OCI-LY7 (cell line): ENCODE measurements around the gene DRC7. TPM values are rescaled to one million over a fixed set of nuclear protein-coding genes. Genes with fewer than 3 reads are reported as not detected.

Experiments
- BruUV-seq: library from RNA; stranded (reverse); fragments of 400-500 nt; replicated peaks from 2 replicates; lab custom pipeline; 2021; lab: Mats Ljungman, UMichigan
- CTCF ChIA-PET: fragments of 300-600 bp; sonication (Branson Sonifier 250); formaldehyde crosslinking; loops from one replicate; lab custom pipeline; 2022; ENCODE audit warnings: antibody characterized with exemption; ENCODE audit not compliant: unreplicated experiment; lab: Charles Lee
- POLR2A ChIA-PET: fragments of 300-600 bp; sonication (Branson Sonifier 250); formaldehyde crosslinking; loops from one replicate; lab custom pipeline; 2022; ENCODE audit warnings: antibody characterized with exemption; lab: Charles Lee
- DNase-seq: peaks from one replicate; pipeline ENCODE4 v3.0.0-alpha.2; 2015; ENCODE audit warnings: low spot score
- H2AFZ ChIP-seq: fragments of 200-600 bp; sonication (generic), shearing (Covaris generic); 2 replicates; pipeline ENCODE4 v1.6.1; 2014; ENCODE audit warnings: mild to moderate bottlenecking, antibody characterized with exemption, low read length, moderate library complexity
- H3K27ac ChIP-seq: fragments of 200-600 bp; sonication (generic); 2 replicates; pipeline ENCODE4 v1.5.1; 2014; ENCODE audit warnings: mixed run types, low read depth, mild to moderate bottlenecking, moderate library complexity, low read length, inconsistent platforms; ENCODE audit not compliant: poor library complexity, severe bottlenecking
- H3K36me3 ChIP-seq: fragments of 200-600 bp; sonication (generic); 2 replicates; pipeline ENCODE4 v1.6.1; 2014; ENCODE audit warnings: mild to moderate bottlenecking, antibody characterized with exemption, low read length, moderate library complexity, mixed read lengths; ENCODE audit not compliant: insufficient read depth
- H3K4me1 ChIP-seq: fragments of 200-600 bp; sonication (generic); 2 replicates; pipeline ENCODE4 v1.5.1; 2014; ENCODE audit warnings: mild to moderate bottlenecking, low read length; ENCODE audit not compliant: insufficient read depth, poor library complexity, severe bottlenecking
- H3K4me2 ChIP-seq: fragments of 200-600 bp; sonication (generic); 2 replicates; pipeline ENCODE4 v1.6.1; 2014; ENCODE audit warnings: mild to moderate bottlenecking, low read length
- H3K4me3 ChIP-seq: fragments of 200-600 bp; sonication (generic); 2 replicates; pipeline ENCODE4 v1.5.1; 2014; ENCODE audit warnings: mild to moderate bottlenecking, low read depth, low read length; ENCODE audit not compliant: poor library complexity, severe bottlenecking
- H3K79me2 ChIP-seq: fragments of 200-600 bp; sonication (generic); 2 replicates; pipeline ENCODE4 v1.6.1; 2016; ENCODE audit warnings: low read depth, mild to moderate bottlenecking, low read length, moderate library complexity, mixed read lengths; ENCODE audit not compliant: insufficient read depth
- H3K9me2 ChIP-seq: fragments of 200-600 bp; sonication (generic); 2 replicates; pipeline ENCODE4 v1.6.1; 2016; ENCODE audit warnings: mild to moderate bottlenecking, low read length, mixed read lengths; ENCODE audit not compliant: insufficient read depth
- H3K9me3 ChIP-seq: fragments of 200-600 bp; sonication (generic); 2 replicates; pipeline ENCODE4 v1.6.1; 2014; ENCODE audit warnings: mild to moderate bottlenecking, mixed run types, low read length, mixed read lengths
- H4K20me1 ChIP-seq: fragments of 200-600 bp; sonication (generic); 2 replicates; pipeline ENCODE4 v1.6.1; 2014; ENCODE audit warnings: mild to moderate bottlenecking, antibody characterized with exemption, low read length, moderate library complexity, mixed read lengths; ENCODE audit not compliant: insufficient read depth
- CTCF ChIP-seq: fragments of 200-600 bp; sonication (generic); conservative IDR thresholded peaks from 2 replicates; pipeline ENCODE4 v1.5.1; 2014; ENCODE audit warnings: mild to moderate bottlenecking, antibody characterized with exemption, low read length, moderate library complexity, mixed read lengths
- EZH2phosphoT487 ChIP-seq: fragments of 200-600 bp; sonication (generic); IDR thresholded peaks from 2 replicates; pipeline ENCODE4 v1.6.1; 2018; ENCODE audit warnings: low read depth, borderline replicate concordance, mild to moderate bottlenecking, mixed run types, antibody characterized with exemption, low read length, moderate library complexity, mixed read lengths
- intact Hi-C: fragments of 100-400 bp; cut with micrococcal nuclease; formaldehyde crosslinking; loops from one replicate; pipeline ENCODE4 v1.10.0; 2022; ENCODE audit not compliant: unreplicated experiment
- total RNA-seq, 2 experiments: library from RNA; depleted of rRNA in 1 of 2; stranded (reverse); fragments of >200 nt in 1 of 2; shearing (Covaris generic) in 1 of 2; gene quantifications; 2 replicates each; pipeline ENCODE4 v1.2.3, GENCODE V29; 2014 to 2022

The DRC7 gene
- total RNA-seq, 2 experiments from 2014 or later, result 0.44 to 0.46 TPM

GRCh38 chr16:57661510-57661909, 33.1 kb upstream of the DRC7 start:
- Histone ChIP-seq H3K79me2 (no peaks in the 10 kb centered on the region), H4K20me1 (no peaks in the 10 kb centered on the region), H3K4me2 (no peak overlapping the region), H3K4me1 (no peaks in the 10 kb centered on the region), H2AFZ (no peak overlapping the region), H3K9me2 (no peaks in the 10 kb centered on the region), H3K36me3 (no peaks in the 10 kb centered on the region), H3K4me3 (no peak overlapping the region), H3K27ac (no peak overlapping the region), H3K9me3 (no peaks in the 10 kb centered on the region)
- BruUV-seq, result no TSS peak
- no peak for DNase-seq
- no peak for TF ChIP-seq EZH2phosphoT487
- no peak for TF ChIP-seq CTCF
- ChIA-PET POLR2A (no interaction called here), CTCF (no interaction called here)
- intact Hi-C loops, result no loop called here

GRCh38 chr16:57661936-57662906, 32.4 kb upstream of the DRC7 start:
- BruUV-seq, result no TSS peak
- H3K9me3 ChIP-seq, result no peaks in the 10 kb centered on the region
- no peaks in the 10 kb centered on the region for H3K79me2 ChIP-seq
- no peaks in the 10 kb centered on the region for H3K4me1 ChIP-seq
- no peak overlapping the region for H3K4me2 ChIP-seq
- no peak overlapping the region for H3K27ac ChIP-seq
- H3K4me3 ChIP-seq, result no peak overlapping the region
- CTCF ChIA-PET, result no interaction called here
- H4K20me1 ChIP-seq, result no peaks in the 10 kb centered on the region
- TF ChIP-seq CTCF (no peak), EZH2phosphoT487 (no peak)
- intact Hi-C loops, result no loop called here
- no peaks in the 10 kb centered on the region for H3K9me2 ChIP-seq
- H3K36me3 ChIP-seq, result no peaks in the 10 kb centered on the region
- H2AFZ ChIP-seq, result no peak overlapping the region
- DNase-seq, result no peak
- POLR2A ChIA-PET, result interaction anchor here (0.8 kb wide), 1 partner anchor 73 kb away, joined by 3 read pairs; no protein-coding TSS in a partner anchor

- Histone ChIP-seq H3K4me2 (no peak overlapping the region), H3K79me2 (no peaks in the 10 kb centered on the region), H4K20me1 (no peaks in the 10 kb centered on the region), H3K4me3 (no peak overlapping the region), H2AFZ (no peak overlapping the region), H3K9me3 (no peaks in the 10 kb centered on the region), H3K9me2 (no peaks in the 10 kb centered on the region), H3K36me3 (no peaks in the 10 kb centered on the region), H3K27ac (no peak overlapping the region), H3K4me1 (no peaks in the 10 kb centered on the region)
- no peak for DNase-seq
- ChIA-PET CTCF (interaction anchor here (0.6 kb wide), 1 partner anchor 241 kb away, joined by 3 read pairs; no protein-coding TSS in a partner anchor), POLR2A (no interaction called here)
- intact Hi-C loops, result no loop called here
- TF ChIP-seq EZH2phosphoT487, result no peak
- TF ChIP-seq CTCF, result no peak
- no TSS peak for BruUV-seq
Measured at GRCh38 chr16:57663436-57663835, 31.2 kb upstream of the DRC7 start.
